Stimulated activated CD8-positive, alpha-beta memory T cell treated with anti-CD3 and anti-CD28 coated beads, Interleukin-4, amount 100 ng/mL, for 1 hour (primary cell): ENCODE results near the gene NHEJ1.

Experiments
- DNase-seq, 2 donors: peaks; one replicate each; pipeline ENCODE4 v3.0.0-alpha.2; 2020; ENCODE audit warnings: low read depth in 2 of 2, low spot score in 1 of 2

NHEJ1 gene

GRCh38 chr2:219167997-219168396 is 7.4 kb upstream of the NHEJ1 start:
- no peak for DNase-seq

GRCh38 chr2:219165058-219165911 is 4.7 kb upstream of the NHEJ1 start:
- no peak for DNase-seq

DNA sequence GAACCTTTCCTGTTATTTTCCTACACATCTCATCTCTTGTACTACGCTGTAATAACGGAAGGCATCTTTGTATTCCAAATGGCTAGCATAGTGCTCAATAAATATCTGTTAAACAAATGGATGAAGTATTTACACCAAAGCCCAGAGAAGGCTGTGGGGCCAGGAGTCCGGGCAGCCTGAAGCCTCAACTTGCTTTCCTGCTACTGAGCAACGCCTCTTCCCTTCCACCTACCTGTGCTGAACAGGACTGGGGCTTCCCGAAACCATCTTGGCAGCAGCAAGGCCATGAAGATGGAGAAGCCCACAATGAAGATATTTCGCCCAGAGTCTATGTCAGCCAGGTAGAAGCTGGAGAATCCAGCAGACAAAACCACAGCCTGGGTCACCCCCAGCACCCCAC is 2.5 kb upstream of the NHEJ1 start:
- no peak for DNase-seq

DNA sequence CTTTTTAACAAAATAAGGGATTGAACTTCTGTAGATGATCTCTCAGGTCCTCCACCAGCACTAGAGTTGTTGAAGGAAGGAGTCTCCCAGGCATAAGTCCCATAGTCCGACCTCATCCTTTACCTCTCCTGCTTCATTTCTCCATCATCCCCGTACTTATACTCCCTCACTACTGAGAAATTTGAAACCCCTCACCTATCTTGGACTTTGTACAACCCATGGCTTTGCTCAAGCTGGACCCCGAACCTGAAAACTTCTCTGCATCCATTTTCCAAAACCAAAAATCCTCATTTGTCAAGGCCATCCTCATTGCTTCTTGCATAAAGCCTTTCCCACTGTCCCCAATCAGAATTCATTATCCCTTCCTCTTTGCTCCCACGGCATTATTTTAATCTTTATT is 482 bp upstream of the NHEJ1 start:
- DNase-seq, result no peak

DNA sequence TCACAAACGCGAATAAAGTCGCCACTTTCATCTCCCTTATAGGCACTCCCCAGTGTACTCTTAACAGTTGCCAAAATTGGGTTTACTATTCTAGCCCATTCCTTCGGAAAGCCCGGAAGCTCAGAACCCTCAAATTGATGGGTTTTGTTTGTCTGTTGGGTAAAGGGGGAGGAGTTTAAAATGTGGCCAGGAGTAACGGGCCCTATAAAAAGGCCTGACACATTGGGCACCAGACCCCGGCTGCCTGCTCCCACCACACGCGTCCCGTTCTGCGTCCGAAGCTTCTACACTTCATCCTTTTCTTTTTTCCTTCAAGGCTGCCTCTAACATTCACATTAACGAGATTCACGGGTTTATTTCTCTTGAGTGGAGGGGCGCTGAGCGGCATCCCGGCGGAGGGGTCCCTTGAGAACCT is 837 bp downstream of the NHEJ1 start:
- DNase-seq, result no peak

DNA sequence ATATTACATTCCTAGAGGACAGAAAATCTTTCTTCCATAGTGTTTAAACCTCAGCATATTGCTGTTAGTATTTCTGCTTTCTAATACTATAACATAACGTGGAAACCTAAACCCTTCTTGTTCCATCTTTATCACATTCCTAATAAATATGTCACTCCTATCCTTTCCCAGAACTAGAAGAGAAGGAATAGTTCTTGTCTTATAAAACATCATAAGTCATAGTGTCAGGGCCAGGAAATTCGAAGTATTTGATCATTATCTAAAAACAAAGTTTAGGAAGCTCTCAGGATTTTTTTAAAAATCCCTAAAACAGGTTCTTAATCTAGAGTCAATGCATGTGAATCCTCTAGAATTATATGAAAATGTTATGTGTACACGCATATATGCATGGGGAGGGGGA is 2.0 kb downstream of the NHEJ1 start:
- DNase-seq, result no peak

GRCh38 chr2:219158025-219158424 is 2.6 kb downstream of the NHEJ1 start:
- DNase-seq, result no peak

GRCh38 chr2:219157396-219157795 is 3.2 kb downstream of the NHEJ1 start:
- no peak for DNase-seq

DNA sequence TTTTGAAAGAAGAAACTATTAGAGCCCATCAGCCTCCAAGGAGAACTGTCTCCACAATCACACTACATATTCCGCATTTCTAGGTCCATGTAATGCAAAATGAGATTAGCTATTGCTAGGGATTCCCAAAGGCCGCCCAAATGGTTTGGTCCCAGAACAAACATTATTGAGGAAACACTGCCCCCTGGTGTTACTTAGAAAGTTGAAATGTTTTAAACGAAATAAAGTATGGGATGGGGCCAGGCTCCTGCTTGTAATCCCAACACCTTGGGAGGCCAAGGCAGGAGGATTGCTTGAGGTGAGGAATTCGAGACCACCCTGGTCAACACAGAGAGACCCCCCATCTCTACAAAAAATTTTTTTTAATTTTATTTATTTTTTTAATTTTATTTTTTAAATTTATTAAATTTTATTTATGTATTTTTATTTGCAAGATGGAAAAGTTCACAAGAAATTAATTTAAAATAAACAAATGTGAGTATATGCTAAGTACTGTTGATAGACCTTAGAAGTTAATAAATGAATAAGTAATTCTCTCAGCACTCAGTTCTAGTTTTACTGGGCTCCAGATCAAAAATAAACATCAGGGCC is 5.5 kb downstream of the NHEJ1 start:
- no peak for DNase-seq

DNA sequence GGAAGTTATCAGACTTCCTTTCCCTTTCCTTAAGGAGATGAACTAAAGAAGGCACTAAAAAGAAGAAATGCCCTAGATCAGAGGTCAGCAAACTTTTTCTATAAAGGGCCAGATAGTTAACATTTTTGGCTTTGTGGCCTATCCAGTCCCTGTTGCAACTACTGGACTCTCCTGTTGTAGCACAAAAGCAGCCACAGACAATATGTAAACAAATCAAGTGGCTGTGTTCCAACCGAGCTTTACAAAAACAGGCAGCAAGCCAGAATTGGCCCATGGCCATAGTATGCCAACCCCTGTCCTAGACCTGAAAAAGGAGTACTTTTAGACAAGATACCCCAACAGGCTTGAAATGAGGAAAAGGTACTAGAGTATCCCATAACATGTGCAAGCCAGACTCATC is 10.9 kb downstream of the NHEJ1 start:
- DNase-seq, result no peak

DNA sequence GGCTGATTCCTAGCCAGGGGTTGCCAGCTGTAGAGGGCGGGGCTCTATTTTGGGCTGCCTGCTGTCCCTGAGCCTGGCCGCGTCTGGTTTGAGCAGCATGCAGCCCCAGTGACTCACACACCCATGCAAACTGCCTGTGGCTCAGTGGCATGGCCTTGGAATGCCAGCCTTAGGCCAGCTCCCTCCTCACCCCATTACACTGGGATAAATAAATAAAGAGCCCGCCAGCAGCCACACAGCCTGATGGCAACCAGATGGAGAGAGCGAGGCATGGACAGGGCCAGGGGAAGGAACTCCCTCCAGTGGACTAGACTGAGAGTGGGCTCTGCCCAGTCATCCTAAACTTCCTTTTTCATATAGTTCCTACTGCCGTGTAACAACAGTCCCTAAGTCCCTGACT is 18.3 kb downstream of the NHEJ1 start:
- DNase-seq, result no peak

- no peak for DNase-seq
Measured at GRCh38 chr2:219140722-219141121, 19.9 kb downstream of the NHEJ1 start.

DNA sequence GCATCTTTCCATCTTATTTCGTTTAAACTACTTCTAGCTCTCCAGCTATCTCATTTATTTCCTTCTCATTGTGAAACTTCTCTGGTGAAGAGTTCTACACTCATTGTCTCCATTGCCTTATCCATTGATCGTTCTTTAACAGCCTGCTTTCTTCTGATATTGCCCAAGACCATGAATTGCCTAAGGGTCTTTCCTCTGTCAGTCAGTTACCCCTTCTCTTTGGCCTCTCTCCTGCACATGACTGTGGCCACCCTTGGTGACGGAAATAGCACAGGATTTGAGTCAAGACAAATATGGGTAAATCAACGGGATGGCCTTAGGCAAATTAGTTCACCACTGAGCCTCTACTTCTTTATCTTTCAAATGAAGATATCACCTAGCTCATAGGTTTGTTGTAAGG is 26.6 kb downstream of the NHEJ1 start:
- no peak for DNase-seq

GRCh38 chr2:219131744-219132143 is 28.9 kb downstream of the NHEJ1 start:
- DNase-seq, result no peak

- DNase-seq, result no peak
Measured at GRCh38 chr2:219131327-219131726, 29.3 kb downstream of the NHEJ1 start.

GRCh38 chr2:219129589-219129988 is 31.0 kb downstream of the NHEJ1 start:
- no peak for DNase-seq

GRCh38 chr2:219128396-219128795 is 32.2 kb downstream of the NHEJ1 start:
- no peak for DNase-seq

- no peak for DNase-seq
Measured at GRCh38 chr2:219127037-219127635, 33.5 kb downstream of the NHEJ1 start.

GRCh38 chr2:219126555-219126954 is 34.1 kb downstream of the NHEJ1 start:
- DNase-seq, result no peak

GRCh38 chr2:219125886-219126270 is 34.7 kb downstream of the NHEJ1 start:
- no peak for DNase-seq

DNA sequence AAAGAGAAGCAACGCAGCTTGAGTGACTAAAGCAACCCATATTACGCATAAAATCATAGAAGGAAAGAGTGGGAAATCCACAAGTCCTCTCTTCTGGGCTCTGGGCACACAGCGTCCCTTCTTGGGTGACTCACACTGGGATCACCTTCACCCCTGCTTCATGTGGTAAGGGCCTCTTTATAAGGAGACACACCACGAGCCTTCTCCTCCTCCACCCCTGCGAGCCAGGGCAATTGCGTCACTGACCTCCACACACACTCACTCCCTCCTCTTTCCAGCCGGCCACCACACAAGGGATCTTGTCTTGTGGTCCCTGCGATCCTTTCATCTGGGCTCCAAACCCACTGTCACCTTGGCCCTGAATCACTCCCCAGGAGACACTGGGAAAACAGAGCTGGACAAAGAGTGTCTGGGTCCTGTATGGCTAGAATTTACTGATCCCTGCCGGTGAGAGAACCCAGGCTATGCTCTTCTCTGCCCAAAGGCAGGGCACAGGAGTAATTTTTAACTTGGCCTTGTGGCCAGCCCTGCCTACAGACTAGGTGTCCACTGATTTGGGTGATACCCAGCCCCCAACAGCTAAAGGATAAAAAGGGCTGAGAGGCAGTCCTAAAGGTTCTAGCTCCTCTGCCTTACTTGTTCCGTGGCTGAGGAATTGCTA is 35.3 kb downstream of the NHEJ1 start:
- DNase-seq, result no peak
